WTC11 (cell line): ENCODE data around the gene LRRC74A.

Experiments
- CTCF ChIP-seq: fragments of 200-600 bp; IDR thresholded peaks from 2 replicates; pipeline ENCODE4 v1.8.0; 2022; ENCODE audit warnings: antibody characterized with exemption
- ESRRA ChIP-seq: sonication (generic); formaldehyde crosslinking; IDR thresholded peaks from 2 replicates; pipeline ENCODE4 v1.8.1; 2022; ENCODE audit warnings: mild to moderate bottlenecking, missing genetic modification reagents, borderline replicate concordance
- NR2C2 ChIP-seq: sonication (generic); formaldehyde crosslinking; IDR thresholded peaks from 2 replicates; pipeline ENCODE4 v1.8.0; 2022; ENCODE audit warnings: mild to moderate bottlenecking, missing genetic modification reagents
- NR3C1 ChIP-seq: sonication (generic); formaldehyde crosslinking; conservative IDR thresholded peaks from 2 replicates; pipeline ENCODE4 v1.8.1; 2023; ENCODE audit warnings: low read depth, mild to moderate bottlenecking, missing genetic modification reagents
- TF ChIP-seq, protein P1 (sequence below): sonication (generic); formaldehyde crosslinking; IDR thresholded peaks from 2 replicates; pipeline ENCODE4 v1.8.1; 2023; ENCODE audit warnings: mild to moderate bottlenecking, missing genetic modification reagents, moderate library complexity

DNA sequence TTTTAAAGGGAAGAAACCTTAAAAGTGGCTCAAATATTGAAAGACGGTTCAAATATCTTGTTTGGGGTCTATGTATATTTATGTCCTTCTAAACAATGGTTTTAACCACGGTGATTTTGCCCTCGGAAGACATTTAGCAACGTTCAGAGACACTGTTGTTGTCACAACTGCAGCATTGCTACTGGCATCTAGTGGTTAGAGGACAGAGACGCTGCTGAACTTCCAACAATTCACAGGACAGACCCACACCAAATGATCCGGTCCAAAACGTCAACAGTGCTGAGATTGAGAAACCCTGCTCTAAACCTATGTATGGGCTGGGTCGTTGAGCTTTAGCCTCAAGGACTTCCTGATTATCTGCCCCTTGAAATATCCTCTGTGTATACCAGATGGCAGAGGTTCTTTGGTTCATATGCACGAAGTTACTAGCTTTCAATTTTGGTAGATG is 15.2 kb upstream of the LRRC74A start:
- no peak for TF ChIP-seq ESRRA (CRISPR knock-in tag)
- no peak for TF ChIP-seq CTCF
- no peak for TF ChIP-seq NR2C2 (CRISPR knock-in tag)
- TF ChIP-seq, protein P1, sequence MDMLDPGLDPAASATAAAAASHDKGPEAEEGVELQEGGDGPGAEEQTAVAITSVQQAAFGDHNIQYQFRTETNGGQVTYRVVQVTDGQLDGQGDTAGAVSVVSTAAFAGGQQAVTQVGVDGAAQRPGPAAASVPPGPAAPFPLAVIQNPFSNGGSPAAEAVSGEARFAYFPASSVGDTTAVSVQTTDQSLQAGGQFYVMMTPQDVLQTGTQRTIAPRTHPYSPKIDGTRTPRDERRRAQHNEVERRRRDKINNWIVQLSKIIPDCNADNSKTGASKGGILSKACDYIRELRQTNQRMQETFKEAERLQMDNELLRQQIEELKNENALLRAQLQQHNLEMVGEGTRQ (CRISPR knock-in tag): no peak
- no peak for TF ChIP-seq NR3C1 (CRISPR knock-in tag)
